ENCODE data around the gene HEYL.

- TF ChIP-seq CTCF (IDR thresholded peaks at IDR 0.05 in 2 of 3, conservative IDR thresholded peaks at IDR 0.05 in 1 of 3; ENCODE audit: borderline replicate concordance in 1 of 3, insufficient read depth in 1 of 3, low read depth in 2 of 3, low read length in 2 of 3) (no peak), ATF3 (IDR thresholded peaks at IDR 0.05) (no peak), POLR2A (IDR thresholded peaks at IDR 0.05; ENCODE audit: borderline replicate concordance, extremely low read depth, insufficient read depth, insufficient read length) (no peak), SP1 (IDR thresholded peaks at IDR 0.05; ENCODE audit: low read depth) (no peak), EZH2 (IDR thresholded peaks at IDR 0.05) (no peak), MAX (IDR thresholded peaks at IDR 0.05) (no peak)
Measured at GRCh38 chr1:39646232-39647081, 7.0 kb upstream of the HEYL start.

Measured in HCT116 (cell line).